IMR-90 (cell line): ENCODE results near the gene PXDC1. TPM values are rescaled to one million over a fixed set of nuclear protein-coding genes. Genes with fewer than 3 reads are reported as not detected.

Experiments used
- ATAC-seq: fragments of 200-7000 bp; cut with Tn5 transposase; 2 replicates; pipeline ENCODE4 v1.9.1; 2020; ENCODE audit warnings: low read depth, mild to moderate bottlenecking, moderate library complexity
- BruUV-seq: library from RNA; stranded (reverse); fragments of 400-500 nt; replicated peaks from 2 replicates; lab custom pipeline; 2021; lab: Mats Ljungman, UMichigan
- CTCF ChIA-PET: fragments of 300-600 bp; formaldehyde crosslinking; extraction: SDS; loops from one replicate; lab custom pipeline; 2021; ENCODE audit warnings: antibody characterized with exemption; lab: Yijun Ruan, JAX
- POLR2A ChIA-PET: fragments of 300-600 bp; sonication (Branson Sonifier 250); formaldehyde crosslinking; loops from one replicate; lab custom pipeline; 2022; ENCODE audit warnings: antibody characterized with exemption; ENCODE audit not compliant: unreplicated experiment; lab: Charles Lee
- DNase-seq: peaks from one replicate; pipeline ENCODE4 v3.0.0; 2013
- H2AFZ ChIP-seq: replicated peaks from 2 replicates; pipeline ENCODE3; 2013; ENCODE audit warnings: low read length, mild to moderate bottlenecking; ENCODE audit not compliant: poor library complexity
- H2AK5ac ChIP-seq: 2 replicates; pipeline ENCODE4 v1.6.1; 2013; ENCODE audit warnings: low read depth, low read length, inconsistent platforms
- H2AK9ac ChIP-seq: replicated peaks from 2 replicates; pipeline ENCODE3; 2013; ENCODE audit warnings: mild to moderate bottlenecking, low read depth, low read length, moderate library complexity; ENCODE audit not compliant: poor library complexity
- H2BK120ac ChIP-seq: 2 replicates; pipeline ENCODE4 v1.6.1; 2013; ENCODE audit warnings: low read depth, low read length, inconsistent platforms
- H2BK15ac ChIP-seq: 3 replicates; pipeline ENCODE4 v1.6.1; 2013; ENCODE audit warnings: low read depth, low read length, inconsistent platforms
- H2BK20ac ChIP-seq: 2 replicates; pipeline ENCODE4 v1.6.1; 2013; ENCODE audit warnings: low read depth, mild to moderate bottlenecking, inconsistent platforms, low read length, moderate library complexity
- H2BK5ac ChIP-seq: 2 replicates; pipeline ENCODE4 v1.6.1; 2013; ENCODE audit warnings: mild to moderate bottlenecking, low read depth, low read length, inconsistent platforms; ENCODE audit not compliant: poor library complexity, severe bottlenecking
- H3K14ac ChIP-seq: replicated peaks from 2 replicates; pipeline ENCODE4 v1.6.1; 2013; ENCODE audit warnings: low read depth, low read length, inconsistent platforms
- H3K18ac ChIP-seq: 2 replicates; pipeline ENCODE4 v1.6.1; 2013; ENCODE audit warnings: low read depth, low read length, control low read depth
- H3K23ac ChIP-seq: 2 replicates; pipeline ENCODE4 v1.6.1; 2013; ENCODE audit warnings: low read depth, low read length, inconsistent platforms
- H3K27ac ChIP-seq: 2 replicates; pipeline ENCODE4 v1.5.1; 2013; ENCODE audit warnings: mild to moderate bottlenecking, control low read depth, low read length; ENCODE audit not compliant: insufficient read depth
- H3K27me3 ChIP-seq: 2 replicates; pipeline ENCODE4 v1.6.1; 2013; ENCODE audit warnings: low read length; ENCODE audit not compliant: control insufficient read depth, insufficient read depth
- H3K36me3 ChIP-seq: 2 replicates; pipeline ENCODE4 v1.6.1; 2013; ENCODE audit warnings: low read length, mixed read lengths; ENCODE audit not compliant: control insufficient read depth, insufficient read depth
- H3K4ac ChIP-seq: 2 replicates; pipeline ENCODE4 v1.6.1; 2013; ENCODE audit warnings: low read depth, low read length, inconsistent platforms
- H3K4me1 ChIP-seq: 2 replicates; pipeline ENCODE4 v1.6.1; 2013; ENCODE audit warnings: low read length, mixed read lengths; ENCODE audit not compliant: control insufficient read depth, insufficient read depth
- H3K4me2 ChIP-seq: 2 replicates; pipeline ENCODE4 v1.6.1; 2013; ENCODE audit warnings: low read depth, mild to moderate bottlenecking, control low read depth, low read length, moderate library complexity
- H3K4me3 ChIP-seq: 2 replicates; pipeline ENCODE4 v1.5.1; 2013; ENCODE audit warnings: low read depth, mild to moderate bottlenecking, control low read depth, low read length, moderate library complexity; ENCODE audit not compliant: insufficient read depth
- H3K56ac ChIP-seq: 2 replicates; pipeline ENCODE4 v1.6.1; 2013; ENCODE audit warnings: low read length, inconsistent platforms; ENCODE audit not compliant: insufficient read depth; ENCODE audit errors: extremely low read depth
- H3K79me1 ChIP-seq, 2 experiments: 2 replicates each; pipeline ENCODE4 v1.6.1; 2013; ENCODE audit warnings: low read length in 2 of 2, inconsistent platforms in 1 of 2, low read depth in 1 of 2
- H3K9ac ChIP-seq: 2 replicates; pipeline ENCODE4 v1.6.1; 2013; ENCODE audit warnings: low read depth, low read length, control low read depth
- H3K9me1 ChIP-seq: 2 replicates; pipeline ENCODE4 v1.6.1; 2013; ENCODE audit warnings: low read length, inconsistent platforms; ENCODE audit not compliant: insufficient read depth
- H3K9me3 ChIP-seq: 2 replicates; pipeline ENCODE4 v1.6.1; 2013; ENCODE audit warnings: low read length; ENCODE audit not compliant: control insufficient read depth, insufficient read depth
- H4K20me1 ChIP-seq: 2 replicates; pipeline ENCODE4 v1.6.1; 2013; ENCODE audit warnings: low read length, inconsistent platforms; ENCODE audit not compliant: insufficient read depth
- H4K5ac ChIP-seq: 2 replicates; pipeline ENCODE4 v1.6.1; 2013; ENCODE audit warnings: mild to moderate bottlenecking, low read depth, low read length, control low read depth
- H4K8ac ChIP-seq, 2 experiments: 2 replicates each; pipeline ENCODE4 v1.6.1; 2013; ENCODE audit warnings: low read depth in 2 of 2, low read length in 2 of 2, control low read depth in 1 of 2, inconsistent platforms in 1 of 2
- H4K91ac ChIP-seq: 2 replicates; pipeline ENCODE4 v1.6.1; 2013; ENCODE audit warnings: low read depth, low read length, inconsistent platforms; ENCODE audit not compliant: insufficient read depth
- CHD1 ChIP-seq: IDR thresholded peaks from 2 replicates; pipeline ENCODE4 v1.6.1; 2012; ENCODE audit warnings: low read depth, low read length, improper control_type of control experiment
- FOS ChIP-seq: fragments of 150-350 bp; IDR thresholded peaks from 2 replicates; pipeline ENCODE4 v1.6.1; 2016; ENCODE audit warnings: low read depth, low read length
- MAZ ChIP-seq: IDR thresholded peaks from 2 replicates; pipeline ENCODE4 v1.6.1; 2012; ENCODE audit warnings: low read depth, mild to moderate bottlenecking, low read length, improper control_type of control experiment, moderate library complexity, borderline replicate concordance
- NFE2L2 ChIP-seq: fragments of 150-350 bp; IDR thresholded peaks from 2 replicates; pipeline ENCODE4 v1.6.1; 2016; ENCODE audit warnings: low read depth, mild to moderate bottlenecking, low read length
- RAD21 ChIP-seq: IDR thresholded peaks from 2 replicates; pipeline ENCODE4 v1.6.1; 2012; ENCODE audit warnings: low read length, improper control_type of control experiment
- WGBS, 2 experiments: methylation state at CpG; one replicate each; pipeline versions ENCODE4 v1.1.5 to v1.1.7; 2013; ENCODE audit warnings: missing lambda C conversion rate in 2 of 2; ENCODE audit not compliant: insufficient read length in 1 of 2; ENCODE audit errors: extremely low coverage in 2 of 2; 5-methylcytosine and 5-hydroxymethylcytosine counted together
- dilution Hi-C: fragments of 300-500 bp; cut with HindIII; formaldehyde crosslinking; loops from one replicate; pipeline ENCODE4 v1.14.3; 2018; ENCODE audit warnings: low sequenced_read_pairs; ENCODE audit not compliant: unreplicated experiment
- in situ Hi-C: fragments of 300-500 bp; cut with MboI; formaldehyde crosslinking; loops from 3 replicates; pipeline ENCODE4 v1.14.3; 2019; ENCODE audit warnings: low sequenced_read_pairs, inconsistent platforms, mixed read lengths
- intact Hi-C: fragments of 100-400 bp; cut with micrococcal nuclease; formaldehyde crosslinking; loops from 2 replicates; pipeline ENCODE4 v1.10.0; 2022
- polyA plus RNA-seq, 3 experiments: library from polyadenylated mRNA; depleted of rRNA; stranded (reverse); fragments of >200 nt; gene quantifications; 2 replicates each; pipeline ENCODE4 v1.2.3, GENCODE V29; 2012; ENCODE audit warnings: low replicate concordance in 1 of 3
- total RNA-seq: library from RNA; depleted of rRNA; stranded (reverse); fragments of >200 nt; gene quantifications from 2 replicates; pipeline ENCODE4 v1.2.3, GENCODE V29; 2012
- TF ChIP-seq, protein P1 (sequence below): fragments of 150-350 bp; IDR thresholded peaks from 2 replicates; pipeline ENCODE4 v1.6.1; 2016; ENCODE audit warnings: low read depth, mild to moderate bottlenecking, low read length, moderate library complexity, borderline replicate concordance

Gene PXDC1
- total and polyA plus RNA-seq, 2 of the 4 experiments (the other 2 are of a cell fraction): 63.3 to 72.2 TPM

DNA sequence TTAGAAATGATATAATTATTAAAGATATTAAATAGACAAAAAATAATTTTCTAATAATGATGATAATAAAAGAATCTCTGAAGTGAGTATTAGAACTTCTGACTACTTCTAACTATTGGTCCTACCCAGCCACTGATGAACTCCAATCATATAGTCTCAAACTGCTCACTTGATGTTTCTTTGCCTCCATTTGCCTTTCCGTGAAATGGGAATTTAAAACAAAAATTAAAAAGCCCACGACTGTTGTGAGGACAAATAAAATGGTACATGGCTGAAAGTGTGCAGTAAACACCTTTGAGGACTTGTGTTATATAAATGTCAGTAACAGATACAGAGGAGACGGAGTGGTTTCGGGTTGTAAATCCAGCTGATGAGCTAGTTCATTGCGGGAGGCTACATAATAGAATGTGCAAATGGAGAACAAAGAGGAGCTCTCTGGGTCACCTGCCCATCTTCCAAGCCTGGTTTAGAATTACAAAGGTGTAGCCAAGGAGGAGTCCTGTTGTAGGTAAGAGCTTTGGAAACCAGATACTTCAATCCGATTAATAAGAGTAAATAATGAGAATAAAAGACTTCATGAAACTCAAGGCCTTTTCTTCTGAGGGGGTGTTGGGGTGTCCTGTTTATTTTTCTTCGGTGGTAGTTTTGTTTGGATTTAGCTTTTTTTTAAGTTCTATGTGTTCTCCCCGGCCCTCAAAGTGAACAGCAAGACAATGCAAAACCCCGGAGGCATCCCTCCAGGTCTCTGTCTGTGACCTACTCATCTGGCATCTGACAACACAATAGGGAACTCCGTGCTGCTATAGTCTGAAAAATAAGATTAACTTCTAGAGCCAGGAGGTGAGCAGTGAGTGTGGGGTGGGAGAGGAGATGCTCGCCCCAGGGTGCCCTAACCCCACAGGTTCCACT is 4.4 kb upstream of the PXDC1 start (continued):
- TF ChIP-seq, protein P1, sequence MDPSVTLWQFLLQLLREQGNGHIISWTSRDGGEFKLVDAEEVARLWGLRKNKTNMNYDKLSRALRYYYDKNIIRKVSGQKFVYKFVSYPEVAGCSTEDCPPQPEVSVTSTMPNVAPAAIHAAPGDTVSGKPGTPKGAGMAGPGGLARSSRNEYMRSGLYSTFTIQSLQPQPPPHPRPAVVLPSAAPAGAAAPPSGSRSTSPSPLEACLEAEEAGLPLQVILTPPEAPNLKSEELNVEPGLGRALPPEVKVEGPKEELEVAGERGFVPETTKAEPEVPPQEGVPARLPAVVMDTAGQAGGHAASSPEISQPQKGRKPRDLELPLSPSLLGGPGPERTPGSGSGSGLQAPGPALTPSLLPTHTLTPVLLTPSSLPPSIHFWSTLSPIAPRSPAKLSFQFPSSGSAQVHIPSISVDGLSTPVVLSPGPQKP: no peak

DNA sequence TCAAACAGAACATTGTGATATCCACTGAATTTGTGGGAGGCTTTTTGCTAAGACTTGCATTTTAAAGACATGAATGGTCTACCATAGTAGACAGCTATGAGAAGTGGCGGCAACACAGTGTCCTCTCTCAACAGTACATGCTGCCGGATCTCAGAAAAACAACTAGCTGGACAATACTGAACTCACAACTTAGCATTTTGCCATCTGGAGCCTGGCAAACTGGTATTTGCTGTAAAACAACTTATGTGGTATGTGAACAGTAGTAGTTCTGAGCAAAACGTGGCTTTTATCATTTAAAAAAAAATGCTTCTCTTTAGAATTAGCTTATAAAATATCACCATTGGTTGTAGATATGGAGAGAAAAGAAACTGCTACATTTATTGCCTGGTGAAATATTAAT is 3.3 kb upstream of the PXDC1 start:
- POLR2A ChIA-PET: no interaction called here
- Histone ChIP-seq H3K9me1 (peaks cover 7% of the 10 kb centered on the region; the same call in 1 of the 2 replicates), H3K56ac (no peak overlapping the region), H2AK5ac (no peak overlapping the region), H2BK5ac (no peak overlapping the region), H4K20me1 (peaks cover 7% of the 10 kb centered on the region), H3K79me1 (peaks cover 8 to 18% of the 10 kb centered on the region in 2 experiments; a peak in 3 of 4 replicates), H2BK20ac (no peak overlapping the region), H3K4ac (no peak overlapping the region), H3K4me2 (no peak overlapping the region), H3K18ac (no peak overlapping the region), H3K4me3 (no peak overlapping the region), H3K23ac (no peak overlapping the region), H3K14ac (no peak overlapping the region), H2BK15ac (no peak overlapping the region), H2AFZ (no peak overlapping the region), H3K27me3 (no peaks in the 10 kb centered on the region), H3K4me1 (peaks cover 6% of the 10 kb centered on the region), H4K91ac (no peak overlapping the region), H3K9me3 (no peaks in the 10 kb centered on the region), H4K8ac (no peak overlapping the region), H2BK120ac (no peak overlapping the region), H3K36me3 (no peaks in the 10 kb centered on the region), H2AK9ac (no peak overlapping the region), H4K5ac (no peak overlapping the region), H3K9ac (no peak overlapping the region), H3K27ac (no peak overlapping the region)
- intact Hi-C loops: loop anchor here (5.0 kb wide), 1 partner anchor 73 kb away; no protein-coding TSS in a partner anchor
- dilution Hi-C loops: no loop called here
- no TSS peak for BruUV-seq
- WGBS, 2 experiments: no CpG with 5 or more reads among the region's 3 CpGs
- ATAC-seq (no peak), DNase-seq (no peak)
- in situ Hi-C loops: loop anchor here (10.0 kb wide), 1 partner anchor 50 kb away; no protein-coding TSS in a partner anchor
- no peak for TF ChIP-seq CHD1
- no peak for TF ChIP-seq NFE2L2
- TF ChIP-seq MAZ: no peak
- no peak for TF ChIP-seq FOS
- TF ChIP-seq RAD21: no peak
- CTCF ChIA-PET: interaction anchor here (0.6 kb wide), 1 partner anchor 94 kb away, joined by 3 read pairs; the partner anchor contains the start of gene FAM50B
